HG02970 (cell line): ENCODE measurements around the gene SPRY2.
"Not testable (repeated sequence)": the region's sequence is repeated elsewhere in the genome, so short reads cannot be mapped to it uniquely, and the experiment has no call there.

Source experiments
- ATAC-seq: cut with Tn5 transposase; IDR thresholded peaks from one replicate; pipeline ENCODE4 v1.9.1; 2021; ENCODE audit warnings: mild to moderate bottlenecking, moderate library complexity, moderate number of reproducible peaks; ENCODE audit not compliant: unreplicated experiment, low FRiP score

Gene SPRY2

GRCh38 chr13:80355496-80356094 lies 14.7 kb upstream of the SPRY2 start:
- not testable (repeated sequence) for ATAC-seq

DNA sequence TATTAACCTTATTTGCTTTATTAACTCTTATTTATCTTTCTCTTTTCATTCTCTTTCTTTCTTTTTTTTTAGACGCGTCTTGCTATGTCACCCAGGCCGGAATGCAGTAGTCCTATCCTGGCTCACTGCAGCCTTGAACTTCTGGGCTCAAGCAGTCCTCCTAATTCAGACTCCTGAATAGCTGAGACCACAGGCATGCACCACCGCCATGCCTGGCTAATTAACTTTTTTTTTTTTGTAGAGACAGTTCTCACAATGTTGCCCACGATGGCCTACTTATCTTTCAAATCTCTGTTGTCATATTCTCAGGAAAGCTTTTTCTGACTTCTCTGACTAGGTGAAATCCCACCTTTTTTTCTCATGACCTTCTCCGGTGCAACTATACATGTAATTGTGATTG lies 7.8 kb upstream of the SPRY2 start:
- ATAC-seq = no peak

DNA sequence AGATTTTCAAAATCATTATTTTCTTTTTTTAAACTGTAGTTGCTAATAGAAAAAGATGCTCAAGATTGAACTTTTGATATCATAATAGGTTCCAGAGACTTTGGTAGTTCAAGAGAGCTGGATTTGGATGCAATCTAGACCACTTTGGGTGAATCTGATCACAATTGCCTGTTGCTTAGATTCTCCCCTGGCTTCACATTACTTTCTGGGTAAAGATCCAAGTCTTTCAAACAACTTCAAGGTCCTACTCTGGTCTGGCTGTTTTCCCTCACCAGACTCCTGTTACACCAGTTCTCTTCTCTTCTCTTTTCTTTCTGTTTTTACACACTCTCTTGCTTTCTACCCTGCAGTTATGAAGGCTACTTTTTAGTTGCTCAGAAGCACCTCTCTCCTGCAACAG lies 7.4 kb upstream of the SPRY2 start:
- ATAC-seq = no peak

DNA sequence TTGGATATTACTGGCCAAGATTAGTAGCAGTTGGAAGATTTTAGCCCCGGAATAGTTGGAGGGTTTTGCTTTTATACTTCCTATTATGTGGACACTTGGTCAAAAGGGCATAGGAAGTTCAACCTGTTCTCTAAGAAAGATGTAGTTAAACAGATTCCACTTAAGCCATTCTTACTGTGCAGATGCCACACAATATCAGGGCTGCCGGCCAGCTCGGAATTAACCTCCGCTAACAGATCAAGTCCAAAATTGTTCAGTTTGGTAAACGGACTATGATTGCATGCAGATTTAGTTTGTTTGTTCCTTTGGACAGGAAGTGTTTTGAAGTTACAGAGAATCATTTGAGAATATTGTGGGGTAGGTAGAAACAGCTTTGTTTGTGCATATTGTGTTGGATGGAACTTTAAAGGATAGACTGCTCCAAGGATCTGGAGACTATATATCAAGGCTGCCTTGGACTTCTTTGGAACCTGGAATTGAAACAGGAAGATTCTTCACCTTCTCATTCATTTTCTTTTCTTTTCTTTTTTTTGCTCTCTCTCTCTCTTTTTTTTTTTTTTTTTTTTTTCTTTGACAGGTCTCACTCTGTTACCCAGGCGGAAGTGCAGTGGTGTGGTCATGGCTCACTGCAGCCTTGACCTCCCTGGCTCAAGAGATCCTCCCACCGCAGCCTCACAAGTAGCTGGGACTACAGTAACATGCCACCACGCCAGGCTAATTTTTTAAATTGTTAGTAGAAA lies 5.0 kb upstream of the SPRY2 start:
- no peak for ATAC-seq

GRCh38 chr13:80344032-80344431 lies 3.1 kb upstream of the SPRY2 start:
- not testable (repeated sequence) for ATAC-seq

DNA sequence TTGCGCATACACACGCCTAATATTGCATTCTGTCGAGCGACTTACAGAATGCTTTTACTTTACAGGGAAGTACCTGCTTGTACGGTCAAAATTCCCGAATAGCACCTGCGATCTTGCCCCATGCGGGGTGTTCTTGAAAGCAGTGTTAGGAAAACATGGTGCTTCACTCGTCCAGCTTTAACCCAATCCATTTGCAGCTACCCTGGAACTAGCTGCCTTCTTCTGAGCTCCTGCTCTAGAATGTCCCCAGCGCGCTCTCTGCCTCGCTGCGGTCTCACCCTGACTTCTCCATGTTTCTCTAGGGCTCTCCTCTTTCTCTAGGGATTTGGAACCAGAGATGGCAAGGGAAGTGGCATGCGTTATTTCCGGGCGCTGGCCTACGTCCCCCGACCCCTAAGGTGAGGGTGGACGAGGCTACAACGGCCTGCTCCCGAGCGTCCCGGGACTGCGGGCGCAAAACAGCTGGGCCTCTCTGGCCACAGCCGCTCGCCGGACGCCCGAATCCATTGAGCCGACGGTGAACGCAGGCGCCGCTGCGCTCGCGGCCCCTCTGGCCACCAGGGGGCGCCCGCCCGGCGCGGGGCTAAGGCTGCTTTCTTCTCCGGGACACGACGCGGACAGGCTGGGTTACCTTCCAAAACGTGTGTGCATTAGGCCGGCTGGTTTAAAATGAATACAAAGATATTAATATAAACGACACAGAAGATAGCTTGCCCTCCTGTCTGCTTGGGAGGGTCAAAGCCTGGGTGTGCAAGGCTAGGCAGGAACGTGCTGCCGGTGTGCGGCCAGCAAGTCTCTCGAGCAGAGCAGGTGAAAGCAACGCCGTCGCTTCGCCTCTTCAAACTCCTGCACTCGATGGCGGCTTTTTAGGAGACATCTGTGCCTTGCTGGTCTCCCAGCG lies 1.8 kb upstream of the SPRY2 start:
- ATAC-seq = peak; percentile 56

DNA sequence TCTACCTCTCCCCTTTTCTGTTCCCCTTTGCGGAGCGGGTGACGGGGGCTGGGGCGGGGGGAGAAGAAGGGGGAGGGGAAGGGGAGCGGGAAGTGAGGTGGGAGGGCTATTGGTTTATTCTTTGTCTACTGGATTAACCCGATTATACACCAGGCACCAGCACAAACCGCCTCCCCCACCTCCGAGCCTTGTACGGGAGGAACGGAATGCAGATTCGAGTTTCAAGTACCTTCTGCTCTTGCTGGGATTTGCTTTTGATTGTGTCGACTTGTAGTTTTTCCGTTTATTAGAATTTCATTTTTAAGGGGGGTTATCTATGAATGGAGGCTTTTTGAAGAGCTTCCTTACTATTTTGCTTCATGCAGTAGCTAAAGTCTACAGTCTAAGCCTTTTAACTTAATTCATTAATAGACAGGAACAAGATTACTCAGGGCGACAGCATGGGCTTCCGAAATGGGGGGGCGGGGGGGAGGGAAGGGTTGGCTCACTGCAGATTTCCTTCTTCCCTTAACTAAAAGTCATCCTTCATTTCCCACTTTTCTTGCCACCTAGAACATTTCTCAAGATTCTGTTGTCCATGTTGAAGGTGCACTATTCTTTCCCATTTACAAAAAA lies 937 bp upstream of the SPRY2 start:
- no peak for ATAC-seq

GRCh38 chr13:80340651-80341100 lies 250 bp downstream of the SPRY2 start:
- ATAC-seq = peak; percentile 0

GRCh38 chr13:80339912-80340650 lies 845 bp downstream of the SPRY2 start:
- no peak for ATAC-seq

GRCh38 chr13:80339563-80339911 lies 1.4 kb downstream of the SPRY2 start:
- no peak for ATAC-seq

DNA sequence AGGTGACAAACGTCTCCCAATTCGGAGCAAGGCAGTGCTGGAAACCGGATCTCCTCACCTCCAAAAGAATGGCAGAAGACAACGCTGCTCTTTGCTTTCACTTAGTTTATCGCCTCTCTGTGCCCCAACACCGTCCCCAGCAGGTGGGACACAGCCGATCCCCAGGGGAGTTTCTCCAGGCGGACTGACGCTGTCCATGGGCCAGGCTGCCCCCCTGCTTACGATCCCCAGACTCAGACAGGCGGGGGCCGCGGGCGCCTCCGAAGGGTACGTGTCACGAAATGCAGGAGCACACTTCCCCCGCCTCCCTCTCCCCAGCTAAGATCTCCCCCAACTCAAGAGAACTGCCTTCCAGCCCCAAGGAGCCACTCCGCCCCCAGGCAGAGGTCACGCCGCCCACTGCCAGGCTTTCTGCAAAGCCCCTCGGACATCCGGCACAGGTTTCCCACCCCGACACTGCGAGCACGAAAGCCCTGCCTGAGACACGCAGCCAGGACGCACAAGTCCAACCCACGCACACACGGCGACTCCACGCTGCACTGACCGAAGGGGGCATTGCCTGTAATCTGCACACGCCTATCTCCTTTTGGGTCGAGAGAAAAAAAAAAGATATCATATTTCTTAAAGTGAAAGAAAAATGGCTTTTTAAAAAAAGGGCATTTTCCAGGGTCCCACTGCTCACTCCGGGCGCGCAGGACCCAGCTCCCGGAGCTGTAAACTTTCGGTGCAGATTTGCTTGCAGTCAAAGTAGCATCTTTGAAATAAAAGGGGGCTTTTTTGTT lies 2.0 kb downstream of the SPRY2 start:
- no peak for ATAC-seq

DNA sequence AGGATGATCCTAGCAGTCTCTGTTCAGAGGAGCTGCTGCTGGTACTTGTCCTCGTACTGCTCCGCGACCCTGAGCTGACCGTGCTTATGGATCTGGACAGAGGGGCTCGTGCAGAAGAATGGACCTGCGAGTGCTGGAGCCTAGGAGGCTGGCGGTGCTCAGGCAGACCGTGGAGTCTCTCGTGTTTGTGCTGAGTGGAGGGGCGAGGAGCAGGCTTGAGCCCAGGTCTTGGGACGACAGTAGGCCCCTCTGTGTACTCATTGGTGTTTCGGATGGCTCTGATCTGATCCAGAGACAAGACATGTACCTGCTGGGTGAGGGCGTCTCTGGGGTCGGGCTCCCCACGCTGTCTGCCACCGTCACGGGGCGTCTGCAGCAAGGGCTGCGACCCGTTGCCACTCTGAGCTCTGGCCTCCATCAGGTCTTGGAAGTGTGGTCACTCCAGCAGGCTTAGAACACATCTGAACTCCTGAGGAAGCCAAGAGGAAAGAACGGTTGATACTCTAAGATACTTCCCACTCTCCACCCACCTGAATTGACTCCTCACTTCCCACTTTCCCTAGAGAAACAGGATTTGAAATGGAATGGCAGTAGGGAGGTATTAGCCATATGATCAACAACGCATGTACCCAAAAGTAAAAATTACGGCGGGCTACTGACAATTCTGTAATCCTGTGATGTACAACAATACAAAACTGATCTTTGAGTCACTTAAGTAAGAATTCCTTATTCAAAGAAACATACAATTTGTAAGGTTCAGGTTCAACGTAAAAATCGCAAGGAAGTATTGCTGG lies 3.4 kb downstream of the SPRY2 start:
- no peak for ATAC-seq

GRCh38 chr13:80336776-80337287 lies 4.1 kb downstream of the SPRY2 start:
- ATAC-seq = no peak

GRCh38 chr13:80336370-80336769 lies 4.6 kb downstream of the SPRY2 start:
- ATAC-seq = no peak

- no peak for ATAC-seq
Observed at GRCh38 chr13:80334597-80335260, 6.2 kb downstream of the SPRY2 start.

DNA sequence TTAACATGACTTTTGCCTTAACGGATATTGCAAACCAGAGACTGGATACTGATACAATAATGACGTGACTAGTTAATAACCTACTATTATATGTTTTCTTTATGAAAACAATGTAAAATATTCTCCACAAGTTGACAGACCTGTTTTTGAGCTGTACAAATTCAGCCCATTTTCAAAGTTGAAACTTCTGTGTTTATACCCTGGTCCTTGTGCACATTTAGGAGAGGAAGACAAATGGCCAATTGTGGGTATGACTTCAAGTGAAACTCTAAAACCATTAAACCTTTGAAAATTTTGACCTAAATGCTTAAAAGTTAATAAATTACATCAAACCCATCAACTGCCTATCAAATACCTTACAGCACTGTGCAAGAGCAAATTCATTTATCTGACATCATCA lies 8.9 kb downstream of the SPRY2 start:
- ATAC-seq = no peak

DNA sequence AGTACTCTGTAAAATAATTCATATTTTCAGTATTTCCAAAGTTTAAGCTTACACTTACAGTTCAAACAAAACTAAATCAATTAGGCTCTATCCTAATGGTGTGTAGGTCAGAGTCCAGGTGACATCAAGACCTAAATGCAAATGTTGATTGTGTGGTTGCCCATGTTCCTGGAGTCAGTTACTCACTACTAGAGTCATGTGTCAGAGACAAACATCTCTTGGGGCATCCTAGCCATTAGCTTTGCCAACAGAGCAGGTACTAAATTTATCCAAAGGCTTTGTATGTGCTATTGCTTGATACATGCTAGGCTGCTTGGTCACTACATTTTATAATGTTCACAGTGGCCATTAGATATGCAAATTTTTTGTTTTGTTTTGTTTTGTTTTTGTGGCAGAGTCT lies 11.7 kb downstream of the SPRY2 start:
- no peak for ATAC-seq

GRCh38 chr13:80319004-80319403 lies 21.9 kb downstream of the SPRY2 start:
- no peak for ATAC-seq
